Spleen (tissue), 11 donors: ENCODE results near the gene DNMBP. TPM values are rescaled to one million over a fixed set of nuclear protein-coding genes. Genes with fewer than 3 reads are reported as not detected.
A peak's percentile ranks its signal among the peaks of the same experiment; 100 is the strongest.

Experiments used
- DNase-seq: peaks from one replicate; pipeline ENCODE4 v3.0.0-alpha.2; 2020
- H3K27ac ChIP-seq, 8 donors: fragments of 200-600 bp; sonication (generic) in 7 of 8; 1 replicate in 4 of 8; 2 replicates in 4 of 8; pipeline versions ENCODE4 v1.5.0 to v1.8.0; 2016 to 2021; ENCODE audit warnings: inconsistent platforms in 4 of 8, mild to moderate bottlenecking in 4 of 8, moderate library complexity in 1 of 8
- H3K27me3 ChIP-seq, 7 donors: fragments of 200-600 bp; sonication (generic) in 6 of 7; replicated peaks in 1 of 7; 1 replicate in 4 of 7; 2 replicates in 3 of 7; pipeline versions ENCODE4 v1.5.0 to v1.8.0; 2016 to 2021; ENCODE audit warnings: inconsistent platforms in 3 of 7, mild to moderate bottlenecking in 1 of 7
- H3K36me3 ChIP-seq, 6 donors: fragments of 200-600 bp; sonication (generic) in 5 of 6; 1 replicate in 4 of 6; 2 replicates in 2 of 6; pipeline versions ENCODE4 v1.5.0 to v1.8.0; 2016 to 2021; ENCODE audit warnings: inconsistent platforms in 2 of 6
- H3K4me1 ChIP-seq, 6 donors: fragments of 200-600 bp; sonication (generic) in 5 of 6; 1 replicate in 3 of 6; 2 replicates in 3 of 6; pipeline versions ENCODE4 v1.5.0 to v1.8.0; 2016 to 2021; ENCODE audit warnings: inconsistent platforms in 3 of 6
- H3K4me3 ChIP-seq, 8 donors: fragments of 200-600 bp; sonication (generic) in 7 of 8; 1 replicate in 4 of 8; 2 replicates in 4 of 8; pipeline versions ENCODE4 v1.5.0 to v1.8.0; 2016 to 2021; ENCODE audit warnings: inconsistent platforms in 4 of 8, mild to moderate bottlenecking in 4 of 8, moderate library complexity in 2 of 8
- H3K9me3 ChIP-seq, 8 donors: fragments of 200-600 bp; sonication (generic) in 7 of 8; 1 replicate in 4 of 8; 2 replicates in 4 of 8; pipeline versions ENCODE4 v1.5.0 to v1.8.0; 2016 to 2021; ENCODE audit warnings: inconsistent platforms in 4 of 8
- POLR2A ChIP-seq, 3 donors: fragments of 450-650 bp; IDR thresholded peaks; one replicate each; pipeline ENCODE4 v1.5.1; 2017; ENCODE audit warnings: antibody characterized with exemption in 3 of 3, mild to moderate bottlenecking in 1 of 3
- POLR2AphosphoS5 ChIP-seq, 3 donors: sonication (generic); formaldehyde crosslinking; IDR thresholded peaks; one replicate each; pipeline ENCODE4 v1.5.1; 2017; ENCODE audit warnings: antibody characterized with exemption in 3 of 3
- WGBS, 5 donors: extraction: QIAGEN DNeasy Blood & Tissue Kit in 3 of 5; methylation state at CpG; one replicate each; pipeline versions ENCODE4 v1.1.5 to v1.1.7; 2013 to 2018; 5-methylcytosine and 5-hydroxymethylcytosine counted together
- intact Hi-C: fragments of 100-400 bp; cut with DNase I; formaldehyde crosslinking; loops from one replicate; pipeline ENCODE4 v1.15.0; 2023; ENCODE audit warnings: low total_unique reads
- polyA plus RNA-seq, 3 donors: library from polyadenylated mRNA; stranded (reverse); fragments of 200-250 nt; gene quantifications; one replicate each; pipeline ENCODE4 v1.2.1, GENCODE V29; 2013
- total RNA-seq, 7 donors: library from RNA; depleted of rRNA in 3 of 7; stranded (reverse); fragments of >200 nt in 3 of 7; fragmentation: NEBNext Ultra II Directional in 4 of 7; extraction: Animal tissue kit (Norgen Biotek cat#: 25700) in 4 of 7; gene quantifications; one replicate each; pipeline versions ENCODE4 v1.1.0 to v1.2.1, GENCODE V29; 2016 to 2021
- TF ChIP-seq, protein P1 (sequence below), 11 experiments: fragments of 200-600 bp in 7 of 11; fragments of 450-650 bp in 4 of 11; sonication (generic) in 4 of 11; IDR thresholded peaks in 8 of 11; conservative IDR thresholded peaks in 3 of 11; 1 replicate in 7 of 11; 2 replicates in 4 of 11; pipeline versions ENCODE4 v1.4.0 to v1.8.0; 2016 to 2021; ENCODE audit warnings: antibody characterized with exemption in 11 of 11, inconsistent platforms in 4 of 11, mild to moderate bottlenecking in 1 of 11
- donor health status: healthy with polysubstance abuse.
- donor health status: DM: no; HTN: no; CAD: no; lungs with moderate emphysema.
- donor health status: DM: no; HTN: no; CAD: no.
- donor health status: Bipolar disorder and iron deficiency.
- donor health status: healthy.
- donor health status: DM: no; HTN: no; CAD: no.
- donor health status: DM: yes; HTN: yes; CAD: no.

DNMBP gene
- total and polyA plus RNA-seq, 10 donors: 4.6 to 19.5 (median 15.9) TPM

- H3K4me1 ChIP-seq: peaks cover 0 to 52% (median 18%) of the 10 kb centered on the region in 6 donors
- DNase-seq: no peak
- no peaks in the 10 kb centered on the region for H3K27me3 ChIP-seq
- WGBS, 5 donors: 70 to 89% (median 77%) methylated on average over 2 of the region's 2 CpGs
- TF ChIP-seq POLR2AphosphoS5 (IDR thresholded peaks at IDR 0.05) (no peak), POLR2A (IDR thresholded peaks at IDR 0.05) (no peak)
- TF ChIP-seq, protein P1, sequence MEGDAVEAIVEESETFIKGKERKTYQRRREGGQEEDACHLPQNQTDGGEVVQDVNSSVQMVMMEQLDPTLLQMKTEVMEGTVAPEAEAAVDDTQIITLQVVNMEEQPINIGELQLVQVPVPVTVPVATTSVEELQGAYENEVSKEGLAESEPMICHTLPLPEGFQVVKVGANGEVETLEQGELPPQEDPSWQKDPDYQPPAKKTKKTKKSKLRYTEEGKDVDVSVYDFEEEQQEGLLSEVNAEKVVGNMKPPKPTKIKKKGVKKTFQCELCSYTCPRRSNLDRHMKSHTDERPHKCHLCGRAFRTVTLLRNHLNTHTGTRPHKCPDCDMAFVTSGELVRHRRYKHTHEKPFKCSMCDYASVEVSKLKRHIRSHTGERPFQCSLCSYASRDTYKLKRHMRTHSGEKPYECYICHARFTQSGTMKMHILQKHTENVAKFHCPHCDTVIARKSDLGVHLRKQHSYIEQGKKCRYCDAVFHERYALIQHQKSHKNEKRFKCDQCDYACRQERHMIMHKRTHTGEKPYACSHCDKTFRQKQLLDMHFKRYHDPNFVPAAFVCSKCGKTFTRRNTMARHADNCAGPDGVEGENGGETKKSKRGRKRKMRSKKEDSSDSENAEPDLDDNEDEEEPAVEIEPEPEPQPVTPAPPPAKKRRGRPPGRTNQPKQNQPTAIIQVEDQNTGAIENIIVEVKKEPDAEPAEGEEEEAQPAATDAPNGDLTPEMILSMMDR (IDR thresholded peaks at IDR 0.05 in 8 of 11, conservative IDR thresholded peaks at IDR 0.05 in 3 of 11): no peak
- no peak overlapping the region for H3K27ac ChIP-seq
- H3K9me3 ChIP-seq: no peaks in the 10 kb centered on the region
- H3K36me3 ChIP-seq: no peaks in the 10 kb centered on the region
- no peak overlapping the region for H3K4me3 ChIP-seq
- intact Hi-C loops: no loop called here
Observed at GRCh38 chr10:100041306-100042002, 31.7 kb upstream of the DNMBP start.

- Histone ChIP-seq H3K4me1 (peaks cover 0 to 26% (median 5%) of the 10 kb centered on the region in 6 donors), H3K36me3 (no peaks in the 10 kb centered on the region), H3K9me3 (no peaks in the 10 kb centered on the region), H3K27ac (peak overlapping the region in 5 of 8 donors; percentile 14 to 65 (median 50)), H3K27me3 (no peaks in the 10 kb centered on the region), H3K4me3 (no peak overlapping the region)
- 17 to 39% (median 29%) methylated on average over 1 of the region's 1 CpG for WGBS, 5 donors
- intact Hi-C loops: no loop called here
- no peak for TF ChIP-seq POLR2A (IDR thresholded peaks at IDR 0.05)
- TF ChIP-seq POLR2AphosphoS5 (IDR thresholded peaks at IDR 0.05): no peak
- TF ChIP-seq, protein P1 (IDR thresholded peaks at IDR 0.05 in 8 of 11, conservative IDR thresholded peaks at IDR 0.05 in 3 of 11): no peak
- no peak for DNase-seq
Observed at GRCh38 chr10:100038561-100039071, 28.9 kb upstream of the DNMBP start.

- Histone ChIP-seq H3K27ac (peak overlapping the region in 5 of 8 donors; percentile 14 to 65 (median 50)), H3K36me3 (no peaks in the 10 kb centered on the region), H3K4me3 (no peak overlapping the region), H3K27me3 (no peaks in the 10 kb centered on the region), H3K4me1 (peaks cover 0 to 23% (median 4%) of the 10 kb centered on the region in 6 donors), H3K9me3 (peaks cover 0 to 3% (median 0%) of the 10 kb centered on the region in 8 donors)
- no peak for DNase-seq
- WGBS, 5 donors: 62 to 90% (median 69%) methylated on average over 5 of the region's 5 CpGs
- TF ChIP-seq POLR2A (IDR thresholded peaks at IDR 0.05) (no peak), POLR2AphosphoS5 (IDR thresholded peaks at IDR 0.05) (no peak)
- TF ChIP-seq, protein P1 (IDR thresholded peaks at IDR 0.05 in 8 of 11, conservative IDR thresholded peaks at IDR 0.05 in 3 of 11): no peak
- intact Hi-C loops: no loop called here
Observed at GRCh38 chr10:100037758-100038315, 28.1 kb upstream of the DNMBP start.

DNA sequence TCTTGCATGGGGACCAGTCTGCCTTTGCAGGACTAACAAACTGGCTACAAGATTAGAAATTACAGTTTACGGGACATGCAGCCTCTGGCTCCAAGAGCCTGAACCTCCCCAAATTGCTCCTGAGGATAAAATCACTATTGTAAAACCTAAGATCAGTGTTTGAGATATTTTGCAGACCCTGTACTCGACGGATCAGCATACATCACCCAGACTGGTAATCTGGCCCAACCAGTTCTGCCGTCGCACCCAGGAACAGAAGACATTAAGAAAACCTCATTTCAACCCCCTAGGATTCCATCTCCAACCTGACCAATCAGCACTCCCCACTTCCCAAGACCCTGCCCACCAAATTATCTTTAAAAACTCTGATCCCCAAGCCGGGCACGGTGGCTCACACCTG lies 27.1 kb upstream of the DNMBP start:
- WGBS, 5 donors: 87 to 96% (median 95%) methylated on average over 7 of the region's 7 CpGs

More for the DNA sequence above, 27.1 kb upstream of the DNMBP start:
- intact Hi-C loops: no loop called here
- Histone ChIP-seq H3K27me3 (no peaks in the 10 kb centered on the region), H3K4me3 (no peak overlapping the region), H3K27ac (no peak overlapping the region), H3K4me1 (peaks cover 0 to 17% (median 4%) of the 10 kb centered on the region in 6 donors), H3K9me3 (peaks cover 0 to 3% (median 0%) of the 10 kb centered on the region in 8 donors), H3K36me3 (no peaks in the 10 kb centered on the region)
- TF ChIP-seq, protein P1 (IDR thresholded peaks at IDR 0.05 in 8 of 11, conservative IDR thresholded peaks at IDR 0.05 in 3 of 11): no peak
- no peak for TF ChIP-seq POLR2A (IDR thresholded peaks at IDR 0.05)
- no peak for TF ChIP-seq POLR2AphosphoS5 (IDR thresholded peaks at IDR 0.05)
- DNase-seq: no peak
